HG03045 (cell line): ENCODE results near the gene MYO1B.

ENCODE experiments used
- ATAC-seq: cut with Tn5 transposase; IDR thresholded peaks from one replicate; pipeline ENCODE4 v1.9.1; 2021; ENCODE audit warnings: mild to moderate bottlenecking, moderate library complexity; ENCODE audit not compliant: unreplicated experiment

MYO1B gene

GRCh38 chr2:191355170-191355758 is 110.1 kb downstream of the MYO1B start:
- ATAC-seq: no peak

- ATAC-seq: no peak
Measured at GRCh38 chr2:191357678-191358077, 112.5 kb downstream of the MYO1B start.

GRCh38 chr2:191358325-191359025 is 113.3 kb downstream of the MYO1B start:
- no peak for ATAC-seq

GRCh38 chr2:191359133-191359532 is 113.9 kb downstream of the MYO1B start:
- no peak for ATAC-seq

GRCh38 chr2:191360918-191361317 is 115.7 kb downstream of the MYO1B start:
- no peak for ATAC-seq

GRCh38 chr2:191362841-191363240 is 117.6 kb downstream of the MYO1B start:
- ATAC-seq: no peak

GRCh38 chr2:191363267-191363666 is 118.1 kb downstream of the MYO1B start:
- ATAC-seq: no peak

- ATAC-seq: no peak
Measured at GRCh38 chr2:191365089-191365488, 119.9 kb downstream of the MYO1B start.

- ATAC-seq: no peak
Measured at GRCh38 chr2:191366199-191366598, 121.0 kb downstream of the MYO1B start.

- ATAC-seq: no peak
Measured at GRCh38 chr2:191369034-191369433, 123.8 kb downstream of the MYO1B start.

GRCh38 chr2:191374366-191374765 is 129.2 kb downstream of the MYO1B start:
- ATAC-seq: no peak

- no peak for ATAC-seq
Measured at GRCh38 chr2:191374939-191375338, 129.7 kb downstream of the MYO1B start.

GRCh38 chr2:191376981-191377629 is 131.9 kb downstream of the MYO1B start:
- ATAC-seq: no peak

- no peak for ATAC-seq
Measured at GRCh38 chr2:191379375-191379774, 134.2 kb downstream of the MYO1B start.

- ATAC-seq: no peak
Measured at GRCh38 chr2:191382801-191383200, 137.6 kb downstream of the MYO1B start.

GRCh38 chr2:191383486-191383885 is 138.3 kb downstream of the MYO1B start:
- no peak for ATAC-seq

GRCh38 chr2:191384829-191385228 is 139.6 kb downstream of the MYO1B start:
- no peak for ATAC-seq

- ATAC-seq: peak; percentile 65
Measured at GRCh38 chr2:191385416-191386160, 140.4 kb downstream of the MYO1B start.

GRCh38 chr2:191386938-191387536 is 141.8 kb downstream of the MYO1B start:
- no peak for ATAC-seq

- no peak for ATAC-seq
Measured at GRCh38 chr2:191389288-191389687, 144.1 kb downstream of the MYO1B start.

- no peak for ATAC-seq
Measured at GRCh38 chr2:191391171-191391570, 146.0 kb downstream of the MYO1B start.
